GM18951 (cell line): ENCODE data around the gene MBD3L2.

Experiments
- POLR2A ChIP-seq: IDR thresholded peaks from 4 replicates; pipeline ENCODE4 v1.6.1; 2011; ENCODE audit warnings: mild to moderate bottlenecking; ENCODE audit not compliant: insufficient read length, insufficient read depth; ENCODE audit errors: extremely low read depth
- in situ Hi-C: fragments of 300-500 bp; cut with MboI; formaldehyde crosslinking; loops from one replicate; pipeline ENCODE4 v1.12.0; 2022; ENCODE audit warnings: low sequenced_read_pairs, mixed read lengths, inconsistent platforms; ENCODE audit not compliant: unreplicated experiment

The MBD3L2 gene

GRCh38 chr19:7078008-7078407, 28.9 kb downstream of the MBD3L2 start:
- TF ChIP-seq POLR2A, result no peak
- in situ Hi-C loops, result no loop called here

GRCh38 chr19:7083076-7083956, 34.2 kb downstream of the MBD3L2 start:
- TF ChIP-seq POLR2A, result no peak
- in situ Hi-C loops, result no loop called here

GRCh38 chr19:7088999-7089398, 39.9 kb downstream of the MBD3L2 start:
- in situ Hi-C loops, result no loop called here
- no peak for TF ChIP-seq POLR2A

GRCh38 chr19:7098096-7098495, 49.0 kb downstream of the MBD3L2 start:
- in situ Hi-C loops, result no loop called here
- no peak for TF ChIP-seq POLR2A

- peak; percentile 82 for TF ChIP-seq POLR2A
- in situ Hi-C loops, result no loop called here
These were observed 49.8 kb downstream of the MBD3L2 start for GRCh38 chr19:7098701-7099596.

- in situ Hi-C loops, result no loop called here
- TF ChIP-seq POLR2A, result no peak
These were observed 50.4 kb downstream of the MBD3L2 start for GRCh38 chr19:7099597-7099921.
